Mammary epithelial cell (primary cell): ENCODE data around the gene TEDDM1.

Experiments used
- EZH2 ChIP-seq: IDR thresholded peaks from 2 replicates; pipeline ENCODE4 v1.6.1; 2012; ENCODE audit warnings: low read length, inconsistent platforms, borderline replicate concordance
- TF ChIP-seq, protein P1 (sequence below), 2 donors: IDR thresholded peaks in 1 of 2; conservative IDR thresholded peaks in 1 of 2; 2 replicates each; pipeline ENCODE4 v1.5.1; 2011 to 2012; ENCODE audit warnings: inconsistent platforms in 2 of 2, low read length in 2 of 2, mild to moderate bottlenecking in 2 of 2, control low read depth in 1 of 2, low read depth in 1 of 2; ENCODE audit not compliant: insufficient read depth in 1 of 2; ENCODE audit errors: extremely low read depth in 1 of 2

- TF ChIP-seq EZH2: no peak
- TF ChIP-seq, protein P1, sequence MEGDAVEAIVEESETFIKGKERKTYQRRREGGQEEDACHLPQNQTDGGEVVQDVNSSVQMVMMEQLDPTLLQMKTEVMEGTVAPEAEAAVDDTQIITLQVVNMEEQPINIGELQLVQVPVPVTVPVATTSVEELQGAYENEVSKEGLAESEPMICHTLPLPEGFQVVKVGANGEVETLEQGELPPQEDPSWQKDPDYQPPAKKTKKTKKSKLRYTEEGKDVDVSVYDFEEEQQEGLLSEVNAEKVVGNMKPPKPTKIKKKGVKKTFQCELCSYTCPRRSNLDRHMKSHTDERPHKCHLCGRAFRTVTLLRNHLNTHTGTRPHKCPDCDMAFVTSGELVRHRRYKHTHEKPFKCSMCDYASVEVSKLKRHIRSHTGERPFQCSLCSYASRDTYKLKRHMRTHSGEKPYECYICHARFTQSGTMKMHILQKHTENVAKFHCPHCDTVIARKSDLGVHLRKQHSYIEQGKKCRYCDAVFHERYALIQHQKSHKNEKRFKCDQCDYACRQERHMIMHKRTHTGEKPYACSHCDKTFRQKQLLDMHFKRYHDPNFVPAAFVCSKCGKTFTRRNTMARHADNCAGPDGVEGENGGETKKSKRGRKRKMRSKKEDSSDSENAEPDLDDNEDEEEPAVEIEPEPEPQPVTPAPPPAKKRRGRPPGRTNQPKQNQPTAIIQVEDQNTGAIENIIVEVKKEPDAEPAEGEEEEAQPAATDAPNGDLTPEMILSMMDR (conservative IDR thresholded peaks at IDR 0.05 in 1 of 2, IDR thresholded peaks at IDR 0.05 in 1 of 2; ENCODE audit: extremely low read depth in 1 of 2, insufficient read depth in 1 of 2, low read depth in 1 of 2, low read length in 2 of 2): no peak
These were observed 18.3 kb downstream of the TEDDM1 start for GRCh38 chr1:182381962-182382819.
